Activated T-helper 17 cell treated with anti-CD3 and anti-CD28 coated beads, Interleukin-2, amount 50 U/mL, for 72 hours (primary cell): ENCODE data around the gene BSG. TPM values are rescaled to one million over a fixed set of nuclear protein-coding genes. Genes with fewer than 3 reads are reported as not detected.
"Not testable (repeated sequence)": the region's sequence is repeated elsewhere in the genome, so short reads cannot be mapped to it uniquely, and the experiment has no call there.

Source experiments
- ATAC-seq: fragments of 150-1000 bp; cut with Tn5 transposase; replicated peaks from 2 replicates; pipeline ENCODE4 v1.10.0; 2021; ENCODE audit warnings: mild to moderate bottlenecking, moderate library complexity
- H3K27ac Mint-ChIP-seq: one replicate; pipeline ENCODE4 v1.8.0; 2022; ENCODE audit warnings: mixed read lengths
- H3K27me3 Mint-ChIP-seq: one replicate; pipeline ENCODE4 v1.8.0; 2022; ENCODE audit warnings: mixed read lengths
- H3K36me3 Mint-ChIP-seq: one replicate; pipeline ENCODE4 v1.8.0; 2022; ENCODE audit warnings: low read depth, mild to moderate bottlenecking, mixed read lengths
- H3K4me1 Mint-ChIP-seq: one replicate; pipeline ENCODE4 v1.8.0; 2022; ENCODE audit warnings: mixed read lengths
- H3K4me3 Mint-ChIP-seq: one replicate; pipeline ENCODE4 v1.8.0; 2022; ENCODE audit warnings: mild to moderate bottlenecking, mixed read lengths
- H3K9me3 Mint-ChIP-seq: one replicate; pipeline ENCODE4 v1.8.0; 2022; ENCODE audit warnings: mixed read lengths
- total RNA-seq, 2 donors: library from RNA; stranded (reverse); gene quantifications; one replicate each; pipeline ENCODE4 v1.2.3, GENCODE V29; 2022

The BSG gene
- total RNA-seq, 2 donors from 2014 or later = 170 to 244 TPM

- no peak for ATAC-seq
- no peak overlapping the region for H3K27ac Mint-ChIP-seq
Measured at GRCh38 chr19:619286-620002, 47.0 kb downstream of the BSG start.

GRCh38 chr19:620166-620862, 47.9 kb downstream of the BSG start:
- Mint-ChIP-seq H3K36me3 (peaks cover 38% of the 10 kb centered on the region), H3K27ac (no peak overlapping the region), H3K9me3 (no peaks in the 10 kb centered on the region), H3K4me3 (no peak overlapping the region), H3K4me1 (no peaks in the 10 kb centered on the region), H3K27me3 (no peaks in the 10 kb centered on the region)
- ATAC-seq = no peak

More at GRCh38 chr19:619286-620002, 47.0 kb downstream of the BSG start:
- Mint-ChIP-seq H3K4me1 (no peaks in the 10 kb centered on the region), H3K27me3 (no peaks in the 10 kb centered on the region), H3K9me3 (no peaks in the 10 kb centered on the region), H3K4me3 (no peak overlapping the region), H3K36me3 (peaks cover 39% of the 10 kb centered on the region)

- ATAC-seq = not testable (repeated sequence)
Measured at GRCh38 chr19:621191-621590, 48.8 kb downstream of the BSG start.

GRCh38 chr19:621819-622218, 49.4 kb downstream of the BSG start:
- no peaks in the 10 kb centered on the region for H3K9me3 Mint-ChIP-seq
- no peak overlapping the region for H3K4me3 Mint-ChIP-seq
- ATAC-seq = no peak
- H3K4me1 Mint-ChIP-seq = no peaks in the 10 kb centered on the region
- H3K27me3 Mint-ChIP-seq = no peaks in the 10 kb centered on the region
- no peak overlapping the region for H3K27ac Mint-ChIP-seq
- peaks cover 39% of the 10 kb centered on the region for H3K36me3 Mint-ChIP-seq

More at GRCh38 chr19:621191-621590, 48.8 kb downstream of the BSG start:
- H3K9me3 Mint-ChIP-seq, H3K27ac Mint-ChIP-seq, H3K4me3 Mint-ChIP-seq, H3K27me3 Mint-ChIP-seq, H3K4me1 Mint-ChIP-seq: not testable (repeated sequence)
- peaks cover 39% of the 10 kb centered on the region for H3K36me3 Mint-ChIP-seq

- Mint-ChIP-seq H3K36me3 (peaks cover 32% of the 10 kb centered on the region), H3K27me3 (no peaks in the 10 kb centered on the region), H3K9me3 (no peaks in the 10 kb centered on the region), H3K4me1 (no peaks in the 10 kb centered on the region), H3K27ac (no peak overlapping the region), H3K4me3 (no peak overlapping the region)
- no peak for ATAC-seq
Measured at GRCh38 chr19:622666-623065, 50.3 kb downstream of the BSG start.

- Mint-ChIP-seq H3K4me1 (no peaks in the 10 kb centered on the region), H3K36me3 (peaks cover 33% of the 10 kb centered on the region)
Measured at GRCh38 chr19:623175-623916, 51.0 kb downstream of the BSG start.

GRCh38 chr19:623974-624373, 51.6 kb downstream of the BSG start:
- Mint-ChIP-seq H3K9me3 (no peaks in the 10 kb centered on the region), H3K36me3 (peaks cover 33% of the 10 kb centered on the region), H3K4me3 (no peak overlapping the region), H3K27me3 (no peaks in the 10 kb centered on the region), H3K4me1 (no peaks in the 10 kb centered on the region), H3K27ac (no peak overlapping the region)
- ATAC-seq = no peak

More at GRCh38 chr19:623175-623916, 51.0 kb downstream of the BSG start:
- ATAC-seq = no peak
- no peaks in the 10 kb centered on the region for H3K27me3 Mint-ChIP-seq
- no peak overlapping the region for H3K27ac Mint-ChIP-seq
- H3K9me3 Mint-ChIP-seq = no peaks in the 10 kb centered on the region
- no peak overlapping the region for H3K4me3 Mint-ChIP-seq

GRCh38 chr19:624433-625109, 52.2 kb downstream of the BSG start:
- no peak for ATAC-seq
- H3K27me3 Mint-ChIP-seq = no peaks in the 10 kb centered on the region
- H3K9me3 Mint-ChIP-seq = no peaks in the 10 kb centered on the region
- no peak overlapping the region for H3K27ac Mint-ChIP-seq
- H3K36me3 Mint-ChIP-seq = peaks cover 35% of the 10 kb centered on the region
- H3K4me1 Mint-ChIP-seq = no peaks in the 10 kb centered on the region
- no peak overlapping the region for H3K4me3 Mint-ChIP-seq

- H3K36me3 Mint-ChIP-seq = peaks cover 36% of the 10 kb centered on the region
- no peak for ATAC-seq
- no peaks in the 10 kb centered on the region for H3K9me3 Mint-ChIP-seq
- H3K4me1 Mint-ChIP-seq = no peaks in the 10 kb centered on the region
- no peaks in the 10 kb centered on the region for H3K27me3 Mint-ChIP-seq
- H3K27ac Mint-ChIP-seq = no peak overlapping the region
- no peak overlapping the region for H3K4me3 Mint-ChIP-seq
Measured at GRCh38 chr19:625257-625656, 52.9 kb downstream of the BSG start.

GRCh38 chr19:626566-626965, 54.2 kb downstream of the BSG start:
- not testable (repeated sequence) for H3K4me1 Mint-ChIP-seq, H3K27me3 Mint-ChIP-seq, ATAC-seq, H3K9me3 Mint-ChIP-seq, H3K27ac Mint-ChIP-seq, H3K4me3 Mint-ChIP-seq
- peaks cover 43% of the 10 kb centered on the region for H3K36me3 Mint-ChIP-seq

GRCh38 chr19:628168-628567, 55.8 kb downstream of the BSG start:
- H3K4me3 Mint-ChIP-seq = no peak overlapping the region
- no peak for ATAC-seq
- H3K36me3 Mint-ChIP-seq = peaks cover 58% of the 10 kb centered on the region
- no peak overlapping the region for H3K27ac Mint-ChIP-seq
- no peaks in the 10 kb centered on the region for H3K4me1 Mint-ChIP-seq
- no peaks in the 10 kb centered on the region for H3K9me3 Mint-ChIP-seq
- H3K27me3 Mint-ChIP-seq = no peaks in the 10 kb centered on the region

- not testable (repeated sequence) for ATAC-seq, H3K4me3 Mint-ChIP-seq, H3K27me3 Mint-ChIP-seq, H3K27ac Mint-ChIP-seq, H3K4me1 Mint-ChIP-seq, H3K9me3 Mint-ChIP-seq
- peaks cover 52% of the 10 kb centered on the region for H3K36me3 Mint-ChIP-seq
Measured at GRCh38 chr19:629515-629914, 57.1 kb downstream of the BSG start.

- ATAC-seq = no peak
- Mint-ChIP-seq H3K27me3 (no peaks in the 10 kb centered on the region), H3K9me3 (no peaks in the 10 kb centered on the region), H3K4me1 (peaks cover 5% of the 10 kb centered on the region), H3K36me3 (peaks cover 52% of the 10 kb centered on the region), H3K27ac (no peak overlapping the region), H3K4me3 (no peak overlapping the region)
Measured at GRCh38 chr19:629961-630714, 57.7 kb downstream of the BSG start.

- Mint-ChIP-seq H3K9me3 (no peaks in the 10 kb centered on the region), H3K36me3 (peaks cover 44% of the 10 kb centered on the region), H3K27ac (peak overlapping the region; percentile 93), H3K27me3 (no peaks in the 10 kb centered on the region), H3K4me1 (peaks cover 5% of the 10 kb centered on the region), H3K4me3 (peak overlapping the region; percentile 93)
- peak; percentile 42 for ATAC-seq
Measured at GRCh38 chr19:632579-633067, 60.2 kb downstream of the BSG start.
